Jurkat, Clone E6-1 (cell line): ENCODE results near the gene GRIFIN.

ENCODE experiments used
- DNase-seq: peaks from one replicate; pipeline ENCODE4 v3.0.0-alpha.2; 2011; ENCODE audit warnings: low read depth, low spot score
- H3K4me3 ChIP-seq: 2 replicates; pipeline ENCODE4 v1.5.1; 2011; ENCODE audit warnings: mild to moderate bottlenecking, low read length, control low read depth, moderate library complexity

GRIFIN gene

DNA sequence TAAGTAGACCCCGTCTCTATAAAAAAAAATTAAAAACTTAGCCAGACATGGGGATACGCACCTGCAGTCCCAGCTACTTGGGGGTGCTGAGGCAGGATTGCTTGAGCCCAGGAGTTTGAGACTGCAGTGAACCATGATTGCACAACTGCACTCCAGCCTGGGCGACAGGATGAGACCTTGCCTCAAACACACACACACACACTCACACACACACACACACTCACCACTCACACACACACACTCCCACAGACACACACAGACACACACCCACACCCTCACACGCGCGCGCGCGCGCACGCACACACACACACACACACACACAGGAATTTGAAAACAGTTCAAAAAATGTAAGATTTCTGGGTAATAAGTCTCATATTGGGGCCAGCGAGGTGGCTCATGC lies 8.7 kb upstream of the GRIFIN start:
- no peak for DNase-seq
- no peak overlapping the region for H3K4me3 ChIP-seq

DNA sequence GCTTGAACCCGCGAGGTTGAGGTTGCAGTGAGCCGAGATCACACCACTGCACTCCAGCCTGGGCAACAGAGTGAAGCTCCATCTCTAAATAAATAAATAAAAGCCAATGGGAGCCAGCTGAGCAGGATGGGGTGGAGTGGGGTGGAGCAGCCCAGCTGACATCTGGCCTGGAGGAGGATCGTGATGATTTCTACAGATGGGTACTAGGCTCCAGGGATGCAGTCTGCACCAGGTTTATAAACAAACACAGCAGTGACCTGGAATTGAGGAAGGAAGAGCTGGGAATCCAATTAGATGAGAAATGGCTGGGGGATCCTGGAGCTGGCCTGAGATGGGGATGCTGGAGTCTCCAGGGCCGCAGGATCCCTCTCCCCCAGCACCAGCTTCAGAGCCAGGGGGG lies 7.3 kb upstream of the GRIFIN start:
- no peak for DNase-seq
- no peak overlapping the region for H3K4me3 ChIP-seq

DNA sequence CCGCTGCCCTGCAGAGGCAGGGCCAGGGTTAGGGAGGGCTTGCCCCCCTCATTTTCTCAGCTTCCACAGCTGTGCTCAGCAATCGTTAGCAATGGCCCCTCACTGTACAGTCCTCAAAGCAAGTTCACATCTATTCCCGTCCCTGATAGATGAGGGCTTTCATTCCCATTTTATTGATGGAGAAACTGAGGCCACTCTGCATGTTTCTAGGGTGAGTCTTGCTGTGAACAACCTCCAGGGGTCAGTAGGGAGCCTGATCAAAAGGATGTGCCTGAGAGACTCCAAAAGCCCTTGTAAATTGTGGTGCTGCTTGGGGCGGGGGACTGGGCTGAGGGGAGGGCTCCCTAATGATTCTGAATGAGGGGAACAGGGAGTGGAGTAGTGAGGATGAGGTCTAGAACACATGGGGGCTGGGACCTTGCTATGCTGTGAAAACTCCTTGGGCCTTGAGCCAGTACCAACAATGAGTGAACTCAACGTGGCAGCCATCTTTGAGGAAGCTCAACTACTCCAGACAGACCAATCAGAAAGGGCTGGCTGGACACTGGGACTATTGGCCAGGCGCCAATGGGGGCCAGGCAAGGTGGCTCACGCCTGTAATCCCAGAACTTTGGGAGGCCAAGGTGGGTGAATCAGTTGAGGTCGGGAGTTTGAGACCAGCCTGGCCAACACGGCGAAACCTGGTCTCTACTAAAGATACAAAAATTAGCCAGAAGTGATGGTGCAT lies 6.7 kb upstream of the GRIFIN start:
- no peak for DNase-seq
- H3K4me3 ChIP-seq: no peak overlapping the region

DNA sequence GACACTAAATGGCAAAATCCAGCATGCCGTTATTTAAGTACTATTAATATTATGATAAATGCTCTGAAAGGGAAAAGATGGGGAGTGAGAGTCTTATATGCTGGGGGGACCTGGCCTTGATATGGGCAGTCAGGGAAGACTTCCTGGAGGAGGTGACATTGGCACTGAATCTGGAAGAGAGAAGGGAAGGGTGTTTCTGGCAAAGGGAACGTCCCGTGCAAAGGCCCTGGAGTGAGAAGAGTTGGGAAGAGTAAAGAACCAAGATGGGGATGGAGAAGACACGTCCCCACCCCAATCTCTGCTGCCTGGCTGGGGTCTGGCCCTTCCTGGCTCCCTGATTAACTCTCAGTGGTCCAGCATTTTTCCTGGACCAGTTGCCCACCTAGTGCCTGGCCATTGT lies 5.0 kb upstream of the GRIFIN start:
- H3K4me3 ChIP-seq: no peak overlapping the region
- no peak for DNase-seq

DNA sequence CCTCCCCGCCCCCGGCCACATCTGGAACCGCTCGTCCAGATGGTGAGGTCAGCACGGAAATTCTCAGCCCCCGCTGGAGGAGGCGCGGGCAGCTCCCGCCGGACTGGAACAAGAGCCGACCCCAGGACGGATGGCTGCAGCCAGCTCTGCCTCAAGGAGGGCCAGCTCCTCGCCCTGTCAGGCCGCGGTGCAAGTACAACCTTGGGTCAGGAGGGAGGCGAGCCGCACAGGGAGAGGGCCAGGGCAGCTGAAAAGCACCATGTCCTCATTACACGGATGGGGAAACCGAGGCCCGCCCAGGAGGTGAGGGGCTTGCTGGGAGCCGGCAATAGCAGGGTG lies 3.8 kb upstream of the GRIFIN start:
- H3K4me3 ChIP-seq: no peak overlapping the region
- no peak for DNase-seq

DNA sequence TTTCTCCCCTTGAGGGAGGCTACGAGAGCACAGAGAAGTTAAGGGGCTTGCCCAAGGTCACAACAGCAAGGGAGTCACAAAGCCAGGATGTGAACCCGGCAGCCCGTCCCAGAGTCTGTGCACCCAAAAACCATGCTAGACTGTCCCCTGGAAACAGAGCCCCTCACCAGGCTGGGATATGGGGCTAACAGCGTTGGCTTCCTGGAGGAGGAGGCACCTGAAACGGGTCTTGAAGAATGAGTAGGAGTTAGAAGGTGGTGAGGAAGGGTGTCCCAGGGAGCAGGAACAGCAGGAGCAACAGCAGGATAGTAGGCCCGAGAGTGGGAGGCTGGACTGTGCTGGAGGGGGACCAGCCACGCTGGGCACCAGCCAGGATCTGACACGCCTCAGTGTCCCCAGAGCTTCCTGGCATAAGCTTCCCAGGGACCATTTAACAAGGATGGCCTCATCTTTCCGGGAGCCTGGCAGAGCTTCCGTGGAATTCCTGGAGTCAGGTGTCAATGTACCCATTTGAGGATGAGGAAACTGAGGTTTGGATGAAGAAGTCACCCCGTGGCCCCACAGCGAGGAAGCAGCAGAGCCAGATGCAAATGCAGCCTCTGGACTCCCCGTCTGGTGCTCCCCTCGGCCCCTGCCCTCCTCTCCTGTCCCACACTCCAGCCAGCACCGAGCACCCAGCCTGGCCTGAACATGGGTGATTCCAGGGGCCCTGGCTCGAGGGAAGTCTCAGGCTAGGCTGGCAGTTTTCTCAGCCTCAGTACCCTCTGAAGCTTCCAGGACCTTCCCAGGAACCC lies 3.3 kb upstream of the GRIFIN start:
- no peak for DNase-seq
- H3K4me3 ChIP-seq: no peak overlapping the region

DNA sequence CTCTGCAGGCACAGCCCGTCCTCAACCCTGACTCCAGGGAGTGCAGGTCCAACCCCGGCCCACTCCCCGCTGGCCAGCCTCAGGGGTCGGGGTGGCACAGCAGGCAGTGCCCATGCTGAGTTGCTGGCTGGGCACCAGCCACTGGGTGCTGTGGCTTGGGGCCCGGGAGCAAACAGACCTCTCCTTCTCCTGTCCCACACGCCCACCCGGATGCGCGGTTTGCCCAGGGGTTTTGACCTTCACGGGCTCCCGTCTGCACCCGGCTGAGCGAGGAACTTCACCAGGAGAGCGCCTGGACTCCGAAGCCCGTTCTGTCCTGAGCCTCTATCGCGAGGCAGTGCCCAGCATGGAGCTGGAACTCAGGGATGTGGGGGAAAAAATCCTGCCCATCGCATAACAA lies 2.6 kb upstream of the GRIFIN start:
- H3K4me3 ChIP-seq: no peak overlapping the region
- no peak for DNase-seq

DNA sequence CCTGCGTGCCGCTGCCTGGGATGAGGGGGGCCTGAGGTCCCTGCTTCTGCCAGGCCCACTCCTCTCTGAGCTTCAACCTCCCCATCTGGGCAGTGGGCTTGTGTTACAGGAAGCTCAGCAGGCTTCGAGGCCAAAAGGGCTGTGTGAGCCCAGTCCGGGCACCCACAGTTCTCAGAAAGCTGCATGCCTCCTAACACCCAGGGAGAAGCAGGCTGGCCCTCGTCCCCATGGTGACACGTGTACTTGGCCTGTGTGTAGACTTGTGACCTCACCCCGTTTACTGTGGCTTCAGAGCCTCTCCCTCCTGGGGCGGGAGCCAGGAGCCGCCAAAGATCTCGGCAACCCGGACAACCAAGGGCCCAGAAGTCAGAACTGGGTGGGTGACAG lies 2.2 kb upstream of the GRIFIN start:
- no peak overlapping the region for H3K4me3 ChIP-seq
- DNase-seq: no peak

DNA sequence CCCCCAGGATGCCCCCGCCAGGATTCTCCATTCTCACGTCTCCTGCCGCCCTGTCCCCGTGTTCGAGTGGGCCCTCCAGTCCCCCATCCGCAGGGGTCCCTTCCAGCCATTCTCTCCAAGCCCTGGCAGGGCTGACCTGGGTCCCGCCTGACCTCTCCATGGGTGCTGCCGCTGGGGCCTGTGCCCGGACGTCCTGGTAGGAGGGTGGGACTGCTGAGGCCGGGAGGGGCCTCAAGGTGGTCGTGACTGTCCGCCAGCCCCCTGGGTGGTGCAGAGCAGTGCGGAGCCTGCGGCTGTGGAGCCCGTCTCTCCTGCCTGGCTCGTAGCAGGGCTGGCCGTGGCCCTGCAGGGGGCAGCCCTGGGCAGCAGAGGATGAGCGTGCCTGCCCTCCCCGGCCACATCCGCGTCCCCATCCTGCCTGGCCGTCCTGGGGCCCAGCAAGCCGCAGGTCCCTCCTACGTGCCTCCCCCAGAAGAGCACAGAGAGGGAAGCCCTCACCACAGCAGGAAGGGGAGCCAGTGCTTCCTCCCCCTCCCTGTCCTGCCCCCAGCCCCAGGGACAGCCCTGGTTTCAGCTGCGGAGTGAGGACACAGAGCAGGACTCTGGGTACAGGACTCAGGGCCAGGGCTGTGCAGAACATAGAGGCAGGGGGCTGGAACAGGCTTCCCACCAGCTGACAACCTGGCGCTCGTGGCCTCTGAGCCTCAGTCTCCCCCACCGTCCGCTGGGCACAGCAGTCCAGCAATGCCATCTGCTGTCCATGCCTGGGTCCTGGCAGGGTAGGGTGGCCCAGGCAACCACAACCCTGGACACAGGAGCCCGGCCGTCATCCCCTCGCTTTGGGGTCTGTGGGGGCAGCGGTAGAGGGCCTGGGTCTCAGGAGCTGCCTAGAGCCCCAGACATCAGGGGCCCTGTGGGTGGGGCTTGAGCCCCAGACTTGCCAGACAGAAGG lies 1.5 kb upstream of the GRIFIN start:
- DNase-seq: no peak
- no peak overlapping the region for H3K4me3 ChIP-seq

DNA sequence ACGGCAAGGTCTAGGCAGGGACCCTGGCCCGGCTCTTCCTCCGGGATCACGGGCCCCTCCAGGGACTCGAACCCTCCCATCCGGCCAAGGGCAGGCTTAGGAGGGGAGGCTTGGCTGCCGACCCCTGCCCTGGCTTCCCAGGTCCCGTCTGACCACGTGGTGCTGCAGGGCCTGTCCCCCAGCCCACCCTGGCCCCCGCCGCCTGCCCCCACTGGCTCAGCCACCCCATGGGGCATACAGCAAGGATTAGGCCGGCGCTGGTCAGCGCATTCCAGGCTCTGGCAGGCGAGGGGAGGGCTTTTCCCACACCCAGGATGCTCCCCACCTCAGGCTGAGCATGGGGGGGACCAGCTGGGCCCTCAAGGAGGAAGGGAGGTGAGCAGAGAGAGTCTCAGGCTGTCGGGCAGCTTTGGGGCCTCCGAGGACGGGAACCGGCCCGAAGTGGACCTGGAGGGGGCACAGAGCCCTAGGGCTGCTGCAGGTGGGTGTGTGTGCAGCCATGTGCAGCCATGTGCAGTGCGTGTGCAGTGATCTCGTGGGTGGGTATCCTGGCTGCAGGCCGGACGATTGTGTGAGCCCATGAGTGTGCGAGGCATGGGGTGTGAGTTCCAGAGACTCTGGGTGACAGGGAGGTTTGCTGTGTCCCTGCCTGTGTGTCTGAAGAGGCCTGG lies 713 bp upstream of the GRIFIN start:
- no peak overlapping the region for H3K4me3 ChIP-seq
- DNase-seq: no peak

DNA sequence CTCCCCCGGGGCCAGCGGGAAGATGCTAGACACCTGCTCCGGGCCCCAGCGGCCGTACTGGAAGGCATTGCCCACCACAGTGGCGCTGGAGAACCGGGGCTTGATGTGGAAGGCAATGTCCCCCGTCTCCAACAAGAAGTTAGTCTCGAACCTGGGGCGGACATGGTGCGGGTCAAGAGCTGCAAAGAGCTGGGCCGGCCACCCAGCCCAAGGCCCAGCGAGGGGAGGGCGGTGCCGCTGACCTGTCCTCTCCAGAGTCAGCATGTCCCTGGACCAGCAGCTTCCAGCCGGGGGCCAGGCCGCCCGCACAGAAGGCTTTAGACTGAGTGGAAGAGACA lies 551 bp downstream of the GRIFIN start:
- DNase-seq: no peak
- H3K4me3 ChIP-seq: no peak overlapping the region

DNA sequence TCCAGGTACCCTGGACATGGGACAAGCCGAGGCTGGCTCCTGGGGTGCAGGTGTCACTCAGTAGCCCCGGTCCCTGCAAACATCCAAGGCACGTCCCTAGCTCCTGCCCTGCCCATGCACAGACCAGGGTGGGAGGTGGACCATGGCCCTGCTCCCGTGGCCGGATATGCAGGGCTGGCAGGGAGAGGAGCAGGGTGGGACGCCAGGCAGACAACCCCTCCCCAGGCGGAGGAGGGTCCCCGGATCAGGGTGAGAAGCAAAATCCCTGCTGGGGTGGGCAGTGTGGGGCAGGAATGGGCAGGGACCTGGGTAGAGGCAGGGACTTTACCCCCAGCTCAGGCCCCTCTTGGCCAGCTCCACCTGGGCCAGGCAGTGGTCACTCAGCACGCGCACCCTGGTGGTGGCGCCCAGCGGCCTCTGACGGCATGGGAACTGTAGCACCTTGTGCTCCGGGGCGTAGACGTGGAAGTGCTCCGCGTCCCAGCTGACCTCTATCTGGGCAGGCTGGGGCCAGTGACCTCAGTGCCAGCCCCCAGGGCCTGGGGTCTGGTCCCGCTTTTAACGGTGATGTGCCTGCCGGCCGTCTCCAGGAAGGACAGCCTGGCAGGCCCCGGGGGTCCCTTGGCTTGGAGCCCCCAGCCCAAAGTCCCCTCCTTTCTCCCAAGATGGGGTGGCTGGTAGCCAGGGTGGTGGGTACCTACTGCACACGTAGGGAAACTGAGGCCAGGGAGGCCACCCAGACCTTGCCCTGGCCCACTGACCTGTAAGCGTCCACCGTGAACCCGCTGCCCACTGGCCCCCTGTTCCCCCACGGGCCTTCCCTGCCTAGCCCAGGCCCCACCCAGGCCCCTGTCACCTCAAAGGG lies 1.2 kb downstream of the GRIFIN start:
- no peak for DNase-seq
- no peak overlapping the region for H3K4me3 ChIP-seq

DNA sequence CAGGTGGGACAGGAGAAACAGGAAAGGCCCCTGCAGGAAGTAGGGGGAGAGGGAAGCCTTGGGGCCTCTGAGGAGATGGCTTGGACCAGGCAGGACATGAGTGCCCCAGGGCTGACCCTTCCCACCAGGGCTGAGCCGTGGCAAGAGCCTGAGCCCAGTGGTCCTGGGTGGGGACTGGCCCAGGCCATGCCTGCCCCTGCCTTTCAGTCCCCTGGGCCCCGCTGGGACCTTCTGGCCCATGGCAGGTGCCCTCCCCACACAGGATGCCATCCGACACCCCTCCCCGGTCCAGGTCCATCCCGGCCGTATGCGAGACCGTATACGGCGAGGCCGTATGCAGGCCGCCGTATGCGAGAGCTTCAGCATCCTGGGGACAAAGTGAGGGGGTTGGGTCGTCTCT lies 2.0 kb downstream of the GRIFIN start:
- no peak for DNase-seq
- H3K4me3 ChIP-seq: no peak overlapping the region

DNA sequence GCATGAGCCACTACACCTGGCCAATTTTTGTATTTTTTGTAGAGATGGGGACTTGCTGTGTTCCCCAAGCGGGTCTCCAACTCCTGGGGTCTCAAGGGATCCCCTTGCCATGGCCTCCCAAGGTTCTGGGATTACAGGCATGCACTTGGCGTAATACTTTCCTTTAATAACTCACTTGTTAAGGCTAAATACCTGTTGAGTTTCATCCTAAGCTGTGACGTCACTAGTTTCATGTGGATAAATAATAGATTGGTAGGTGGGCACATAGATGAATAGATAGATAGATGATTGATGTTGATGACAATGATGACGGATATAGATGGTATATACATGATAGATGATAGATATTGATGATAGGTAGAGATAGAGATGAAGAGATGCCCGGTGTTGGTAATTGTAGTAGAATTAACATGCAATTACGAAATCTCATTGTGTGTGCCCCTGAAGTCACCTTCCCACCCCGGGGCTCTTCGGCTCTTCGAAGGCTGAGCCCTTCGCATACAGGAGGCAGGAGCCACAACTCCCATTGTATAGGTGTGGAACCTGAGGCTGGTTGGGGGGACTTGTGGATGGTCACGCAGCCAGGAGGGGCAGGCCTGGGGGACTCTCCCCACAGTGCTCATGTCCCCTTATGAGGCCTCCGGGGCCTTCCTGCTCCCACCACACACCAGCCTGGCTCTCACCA lies 2.6 kb downstream of the GRIFIN start:
- no peak overlapping the region for H3K4me3 ChIP-seq
- DNase-seq: no peak

DNA sequence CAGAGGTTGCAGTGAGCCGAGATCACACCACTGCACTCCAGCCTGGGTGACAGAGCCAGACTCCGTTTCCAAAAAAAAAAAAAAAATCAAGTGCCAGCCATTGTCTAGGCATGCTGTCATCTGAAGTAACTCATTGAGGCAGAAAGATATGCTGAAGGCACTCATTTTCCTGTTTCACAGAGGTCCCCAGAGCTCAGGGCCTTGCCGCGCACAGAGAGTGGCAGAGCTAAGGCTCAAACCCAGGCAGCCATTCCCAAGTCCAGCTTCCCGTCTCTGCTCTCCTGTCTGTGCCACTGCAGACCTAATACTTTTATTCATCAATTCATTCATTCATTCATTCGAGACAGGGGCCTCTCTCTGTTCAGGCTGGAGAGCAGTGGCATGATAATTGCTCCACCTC lies 3.5 kb downstream of the GRIFIN start:
- no peak overlapping the region for H3K4me3 ChIP-seq
- DNase-seq: no peak

DNA sequence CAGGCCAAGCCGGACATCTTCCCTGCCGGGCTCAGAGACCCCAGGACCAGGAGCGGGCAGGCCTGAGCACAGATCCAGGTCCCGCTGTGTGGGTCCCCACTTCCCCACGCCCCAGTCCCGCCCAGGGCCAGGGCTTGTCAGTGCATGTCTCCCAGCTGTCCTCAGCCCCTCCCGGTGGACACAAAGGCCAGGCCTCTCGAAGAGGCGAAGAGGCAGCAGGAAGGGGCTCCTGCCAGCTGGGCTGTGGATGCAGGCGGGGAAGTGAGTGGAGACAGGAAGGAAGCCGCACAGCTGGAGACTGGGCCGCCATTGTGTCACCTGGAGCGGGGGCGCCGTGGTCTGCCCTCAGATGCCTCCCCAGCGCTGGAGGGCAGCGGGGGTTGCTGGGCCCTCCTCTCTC lies 4.8 kb downstream of the GRIFIN start:
- peak; percentile 11 for DNase-seq
- no peak overlapping the region for H3K4me3 ChIP-seq

DNA sequence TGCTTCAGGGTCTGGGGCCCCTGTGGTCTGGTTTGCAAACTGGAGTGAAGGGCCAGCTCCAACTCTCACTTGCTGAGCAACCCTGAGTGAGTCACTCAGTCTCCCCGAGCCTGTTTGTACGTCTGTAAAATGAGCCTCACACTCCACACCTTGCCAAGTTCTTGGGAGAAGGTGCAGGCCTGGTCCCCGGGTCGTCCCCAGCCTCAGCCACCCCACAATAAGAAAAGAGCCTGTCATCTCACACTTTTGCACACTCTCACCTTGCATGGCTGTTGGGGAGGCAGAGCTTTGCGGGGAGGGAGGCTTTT lies 5.2 kb downstream of the GRIFIN start:
- no peak overlapping the region for H3K4me3 ChIP-seq
- DNase-seq: no peak
